Body of pancreas (tissue), 4 donors: ENCODE results near the gene TVP23A. TPM values are rescaled to one million over a fixed set of nuclear protein-coding genes. Genes with fewer than 3 reads are reported as not detected.

ENCODE experiments used
- ATAC-seq: fragments of 150-250 bp; one replicate; pipeline ENCODE4 v1.9.1; 2016
- DNase-seq, 4 donors: peaks; one replicate each; pipeline ENCODE4 v3.0.0-alpha.2; 2019
- H3K27ac ChIP-seq, 4 donors: fragments of 200-600 bp; sonication (generic); 1 replicate in 3 of 4; 2 replicates in 1 of 4; pipeline versions ENCODE4 v1.5.1 to v1.6.1; 2016 to 2019; ENCODE audit warnings: mild to moderate bottlenecking in 1 of 4, mixed read lengths in 1 of 4, moderate library complexity in 1 of 4
- H3K27me3 ChIP-seq, 2 donors: fragments of 200-600 bp; sonication (generic); one replicate each; pipeline ENCODE4 v1.6.0; 2016; ENCODE audit warnings: mild to moderate bottlenecking in 1 of 2
- H3K36me3 ChIP-seq, 2 donors: fragments of 200-600 bp; sonication (generic); replicated peaks in 1 of 2; 2 replicates each; pipeline ENCODE4 v1.5.1; 2016; ENCODE audit warnings: low read depth in 2 of 2; ENCODE audit not compliant: insufficient read depth in 1 of 2
- H3K4me1 ChIP-seq: fragments of 200-600 bp; sonication (generic); one replicate; pipeline ENCODE4 v1.6.0; 2016
- H3K4me3 ChIP-seq, 2 donors: fragments of 200-600 bp; sonication (generic); 1 replicate in 1 of 2; 2 replicates in 1 of 2; pipeline ENCODE4 v1.5.1; 2016 to 2019
- H3K9me3 ChIP-seq, 3 donors: fragments of 200-600 bp; sonication (generic); 1 replicate in 2 of 3; 2 replicates in 1 of 3; pipeline ENCODE4 v1.5.1; 2016
- CTCF ChIP-seq, 7 experiments: fragments of 450-650 bp in 4 of 7; fragments of 200-600 bp in 3 of 7; sonication (generic) in 3 of 7; IDR thresholded peaks; one replicate each; pipeline ENCODE4 v1.5.1; 2016 to 2019; ENCODE audit warnings: antibody characterized with exemption in 7 of 7
- POLR2A ChIP-seq, 3 donors: fragments of 450-650 bp; IDR thresholded peaks; one replicate each; pipeline ENCODE4 v1.6.1; 2016; ENCODE audit warnings: antibody characterized with exemption in 3 of 3, mild to moderate bottlenecking in 2 of 3
- WGBS, 2 donors: methylation state at CpG; one replicate each; pipeline ENCODE4 v1.1.5; 2017; 5-methylcytosine and 5-hydroxymethylcytosine counted together
- intact Hi-C: fragments of 100-400 bp; cut with DNase I; formaldehyde crosslinking; loops from one replicate; pipeline ENCODE4 v1.15.1; 2023
- total RNA-seq, 2 donors: library from RNA; depleted of rRNA; stranded (reverse); fragments of >200 nt; gene quantifications; one replicate each; pipeline ENCODE4 v1.1.0, GENCODE V29; 2016

Gene TVP23A
- total RNA-seq, 2 donors from 2014 or later, result not detected

- Histone ChIP-seq H3K4me1 (no peaks in the 10 kb centered on the region), H3K9me3 (no peaks in the 10 kb centered on the region), H3K36me3 (no peaks in the 10 kb centered on the region), H3K27me3 (no peaks in the 10 kb centered on the region), H3K27ac (peak overlapping the region in 1 of 4 donors; percentile 62), H3K4me3 (no peak overlapping the region)
- no peak for TF ChIP-seq CTCF (IDR thresholded peaks at IDR 0.05)
- TF ChIP-seq POLR2A (IDR thresholded peaks at IDR 0.05), result no peak
- no peak for ATAC-seq
- intact Hi-C loops, result no loop called here
- DNase-seq, result no peak
- 54 to 59% methylated on average over 2 of the region's 2 CpGs for WGBS, 2 donors
These were observed 28.6 kb upstream of the TVP23A start for GRCh38 chr16:10847176-10847575.

GRCh38 chr16:10846213-10846998 is 27.8 kb upstream of the TVP23A start:
- no peak for DNase-seq
- Histone ChIP-seq H3K9me3 (no peaks in the 10 kb centered on the region), H3K36me3 (no peaks in the 10 kb centered on the region), H3K4me3 (no peak overlapping the region), H3K27ac (peak overlapping the region in 1 of 4 donors; percentile 62), H3K4me1 (no peaks in the 10 kb centered on the region), H3K27me3 (no peaks in the 10 kb centered on the region)
- TF ChIP-seq CTCF (IDR thresholded peaks at IDR 0.05) (no peak), POLR2A (IDR thresholded peaks at IDR 0.05) (no peak)
- ATAC-seq, result no peak
- intact Hi-C loops, result no loop called here
- 83 to 90% methylated on average over 14 of the region's 14 CpGs for WGBS, 2 donors

- WGBS, 2 donors, result 81 to 82% methylated on average over 16 of the region's 16 CpGs
- no peaks in the 10 kb centered on the region for H3K27me3 ChIP-seq
- H3K36me3 ChIP-seq, result no peaks in the 10 kb centered on the region
- no peak overlapping the region for H3K4me3 ChIP-seq
- no peaks in the 10 kb centered on the region for H3K9me3 ChIP-seq
- intact Hi-C loops, result no loop called here
- H3K4me1 ChIP-seq, result peaks cover 21% of the 10 kb centered on the region
- no peak overlapping the region for H3K27ac ChIP-seq
- TF ChIP-seq CTCF (IDR thresholded peaks at IDR 0.05) (no peak), POLR2A (IDR thresholded peaks at IDR 0.05) (no peak)
- no peak for DNase-seq
- ATAC-seq, result no peak
These were observed 22.1 kb upstream of the TVP23A start for GRCh38 chr16:10840703-10841102.

- H3K9me3 ChIP-seq, result no peaks in the 10 kb centered on the region
- no peaks in the 10 kb centered on the region for H3K36me3 ChIP-seq
- WGBS, 2 donors, result 26 to 49% methylated on average over 6 of the region's 6 CpGs
- H3K27ac ChIP-seq, result peak overlapping the region in 2 of 4 donors; percentile 3 to 28
- no peak overlapping the region for H3K4me3 ChIP-seq
- H3K27me3 ChIP-seq, result no peaks in the 10 kb centered on the region
- peaks cover 21% of the 10 kb centered on the region for H3K4me1 ChIP-seq
- no peak for TF ChIP-seq CTCF (IDR thresholded peaks at IDR 0.05)
- no peak for TF ChIP-seq POLR2A (IDR thresholded peaks at IDR 0.05)
- peak; percentile 92 for ATAC-seq
- peak; percentile 77 to 84 (median 82) for DNase-seq
- intact Hi-C loops, result loop anchor here (10.0 kb wide), 1 partner anchor 76 kb away; no protein-coding TSS in a partner anchor
These were observed 20.7 kb upstream of the TVP23A start for GRCh38 chr16:10839279-10839666.
